ENCODE results near the gene STAT4.

STAT4 gene

DNA sequence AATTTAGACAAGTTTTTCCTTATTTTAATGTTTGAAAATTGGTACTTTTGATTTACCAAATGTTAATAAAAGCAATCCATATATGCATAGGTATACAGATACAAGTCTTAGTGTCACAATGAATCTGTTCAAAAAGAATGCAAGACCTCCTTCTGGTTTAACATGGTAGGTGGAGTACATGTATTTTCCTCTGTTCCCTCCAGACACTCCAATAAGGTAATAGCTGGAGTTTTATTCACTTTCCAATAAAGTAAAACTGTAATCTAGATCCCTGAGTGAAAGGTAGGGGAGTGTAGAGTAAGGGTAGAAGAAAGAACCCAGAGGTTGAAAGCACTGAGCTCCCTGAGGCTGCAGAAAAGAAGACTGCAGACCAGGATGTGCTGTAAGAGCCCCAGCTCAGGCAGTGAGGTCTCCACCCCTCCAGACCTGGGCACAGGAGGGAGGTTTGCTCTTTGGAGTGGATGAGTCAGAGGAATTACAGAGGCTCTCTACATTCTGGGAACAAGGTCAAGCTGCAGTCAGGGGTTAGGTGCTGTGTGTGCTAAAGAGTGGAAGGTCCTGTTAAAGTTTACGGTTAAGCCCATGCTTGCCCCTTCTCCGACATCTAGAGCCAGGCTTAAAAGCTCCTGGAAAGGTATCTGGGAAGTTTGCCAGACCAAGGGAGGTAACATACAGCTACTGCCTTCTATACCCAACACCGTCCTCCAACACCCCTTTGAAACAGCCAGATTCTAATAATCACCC, 109.2 kb downstream of the STAT4 start:
- DNase-seq (ENCODE audit: low read depth) = no peak

DNA sequence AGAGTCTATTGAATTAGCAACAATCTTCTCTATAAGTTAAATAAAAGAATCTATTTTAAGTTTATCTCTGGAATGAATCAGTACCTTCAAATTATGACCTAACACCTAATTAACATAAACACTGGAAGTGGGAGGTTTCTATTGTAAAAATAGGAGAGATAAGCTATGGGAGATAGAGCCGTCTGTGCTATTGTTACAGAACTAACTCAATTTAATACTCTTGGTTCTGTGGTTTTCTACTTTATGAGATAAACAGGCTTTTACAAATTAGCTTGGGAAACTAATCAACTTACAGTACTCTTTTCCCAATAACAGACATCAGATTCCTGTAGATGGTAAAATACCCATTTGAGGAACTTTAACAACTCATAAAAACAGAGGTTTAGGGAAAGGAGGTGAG, 111.2 kb downstream of the STAT4 start:
- no peak for DNase-seq (ENCODE audit: low read depth)

DNA sequence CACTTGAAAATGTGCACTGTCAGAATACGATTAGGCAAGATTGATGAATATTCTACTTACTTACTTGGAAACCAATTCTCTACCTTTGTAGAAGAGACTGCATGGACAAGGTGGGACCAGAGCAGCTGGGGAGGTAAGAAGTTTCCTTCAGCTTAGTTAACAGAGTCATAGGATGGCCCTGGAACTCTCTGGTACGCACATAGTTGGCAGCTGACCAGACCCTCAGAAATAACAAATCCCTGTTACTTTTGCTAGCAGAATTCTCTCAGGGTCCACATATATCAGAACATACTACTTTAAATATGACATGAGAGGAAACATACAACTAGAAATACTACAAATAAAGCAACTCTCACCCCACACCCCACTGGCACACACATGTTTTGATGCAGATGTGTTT, 112.1 kb downstream of the STAT4 start:
- no peak for DNase-seq (ENCODE audit: low read depth)

DNA sequence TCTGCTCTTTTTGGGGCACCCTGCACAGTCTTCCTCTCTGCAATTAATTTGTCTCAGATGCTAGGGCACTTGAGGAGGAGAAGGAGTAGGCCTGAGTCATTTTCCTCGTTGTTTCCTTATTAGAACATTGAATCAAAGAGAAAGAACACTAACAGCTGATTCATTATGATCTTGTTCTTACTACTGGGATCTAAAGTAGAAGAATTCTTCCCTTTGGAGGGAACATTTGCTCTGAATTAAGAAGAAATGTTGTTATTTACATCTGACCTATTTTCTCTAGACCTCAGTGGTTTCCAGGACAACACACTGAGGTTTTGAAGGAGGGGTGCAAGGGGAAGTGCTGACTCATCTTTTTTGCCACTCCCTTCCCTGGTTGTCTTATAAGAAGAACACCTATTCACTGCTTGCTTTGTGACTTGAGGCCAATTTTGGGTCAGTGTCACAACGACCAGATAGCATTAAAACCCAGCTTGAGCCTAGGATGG, 112.5 kb downstream of the STAT4 start:
- DNase-seq (ENCODE audit: low read depth) = no peak

DNA sequence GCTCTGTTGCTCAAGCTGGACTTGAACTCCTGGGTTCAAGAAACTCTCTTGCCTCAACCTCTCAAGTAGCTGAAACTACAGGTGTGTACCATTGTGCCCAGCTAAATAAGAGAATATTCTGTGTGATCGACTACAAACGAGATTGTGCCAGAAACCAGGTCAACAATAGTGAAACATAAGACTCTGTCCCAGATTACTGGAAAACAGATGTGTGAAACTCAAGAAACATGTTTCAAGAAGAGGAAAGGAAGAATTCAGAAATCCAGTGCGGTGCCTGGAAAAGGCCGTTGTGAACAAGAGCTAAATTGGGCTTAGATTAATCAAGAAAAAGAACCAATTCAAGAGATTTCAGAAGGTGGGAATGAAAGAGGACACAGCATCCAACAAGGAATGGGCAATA, 113.4 kb downstream of the STAT4 start:
- DNase-seq (ENCODE audit: low read depth) = no peak

DNA sequence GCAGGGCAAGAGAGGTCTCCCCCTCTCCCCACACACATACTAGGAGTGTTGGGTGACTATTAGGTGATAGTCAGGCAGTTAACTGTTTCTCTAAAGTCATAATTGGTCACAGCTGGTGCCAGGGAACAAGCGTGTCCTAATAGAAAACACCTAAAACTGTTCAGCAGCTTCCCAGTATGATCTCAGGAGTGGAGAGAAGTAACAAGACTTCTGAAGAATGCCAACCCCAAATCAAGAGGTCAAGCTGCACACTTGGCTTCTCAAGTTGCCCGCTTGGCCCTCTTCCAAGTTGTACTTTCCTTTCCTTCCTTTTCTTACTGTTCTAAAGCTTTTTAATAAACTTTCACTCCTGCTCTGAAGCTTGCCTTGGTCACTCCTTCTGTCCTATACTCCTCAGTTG, 114.4 kb downstream of the STAT4 start:
- DNase-seq (ENCODE audit: low read depth) = no peak

DNA sequence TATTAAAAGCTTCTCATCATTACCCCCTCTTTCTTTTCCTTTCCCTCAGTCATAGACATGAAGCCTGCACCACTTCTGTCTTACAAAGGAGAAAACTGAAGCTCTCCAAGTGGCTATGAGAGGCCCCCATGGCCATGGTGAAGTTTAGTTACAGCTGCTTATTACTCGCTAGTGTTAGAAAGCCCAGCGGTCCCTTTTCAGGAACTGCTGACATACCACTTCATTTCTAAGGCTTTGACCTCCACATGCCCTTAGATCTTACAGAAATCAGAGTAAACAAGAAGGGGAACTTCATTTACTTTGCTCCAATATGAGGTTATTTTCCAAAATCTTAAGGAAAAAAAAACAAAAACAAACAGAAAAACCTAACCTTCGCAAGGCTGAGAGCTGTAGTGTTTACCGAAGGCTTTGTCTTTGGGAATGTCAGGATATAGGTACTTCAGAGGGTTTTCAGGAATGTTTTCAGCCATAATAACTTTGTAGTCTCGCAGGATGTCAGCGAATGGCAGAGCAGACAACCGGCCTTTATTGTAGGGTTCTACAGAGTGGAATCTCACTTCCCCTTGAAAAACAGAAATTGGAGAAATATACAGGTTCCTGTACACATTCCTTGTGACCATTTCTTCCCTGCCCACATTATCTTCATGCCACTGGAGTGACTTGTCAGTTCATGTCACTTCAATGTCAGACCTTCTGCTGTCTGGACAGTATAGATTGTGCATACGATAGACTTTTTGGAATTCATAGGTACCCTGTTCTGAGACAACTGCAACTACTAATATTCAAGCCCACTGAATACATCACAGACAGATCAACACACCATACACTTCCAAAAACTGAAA, 118.0 kb downstream of the STAT4 start:
- no peak for DNase-seq (ENCODE audit: low read depth)

DNA sequence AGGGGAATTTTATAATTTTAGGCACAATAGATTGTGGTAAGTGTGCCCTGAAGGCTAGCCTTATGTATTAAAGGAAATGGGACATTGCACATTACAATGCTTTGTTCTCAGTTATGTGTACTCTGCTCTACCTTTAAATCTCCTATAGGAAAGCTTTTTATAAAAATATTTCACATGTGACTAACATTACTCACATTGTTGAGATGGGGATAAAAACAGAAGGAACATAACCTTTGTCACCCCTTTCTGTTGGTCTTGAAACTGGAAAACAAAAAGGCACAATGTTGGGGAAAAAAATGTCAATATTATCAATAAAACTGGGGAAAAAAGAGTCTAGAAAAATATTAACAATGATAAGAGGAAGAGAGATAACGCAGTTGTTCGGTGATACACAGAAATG, 119.5 kb downstream of the STAT4 start:
- DNase-seq (ENCODE audit: low read depth) = no peak

DNA sequence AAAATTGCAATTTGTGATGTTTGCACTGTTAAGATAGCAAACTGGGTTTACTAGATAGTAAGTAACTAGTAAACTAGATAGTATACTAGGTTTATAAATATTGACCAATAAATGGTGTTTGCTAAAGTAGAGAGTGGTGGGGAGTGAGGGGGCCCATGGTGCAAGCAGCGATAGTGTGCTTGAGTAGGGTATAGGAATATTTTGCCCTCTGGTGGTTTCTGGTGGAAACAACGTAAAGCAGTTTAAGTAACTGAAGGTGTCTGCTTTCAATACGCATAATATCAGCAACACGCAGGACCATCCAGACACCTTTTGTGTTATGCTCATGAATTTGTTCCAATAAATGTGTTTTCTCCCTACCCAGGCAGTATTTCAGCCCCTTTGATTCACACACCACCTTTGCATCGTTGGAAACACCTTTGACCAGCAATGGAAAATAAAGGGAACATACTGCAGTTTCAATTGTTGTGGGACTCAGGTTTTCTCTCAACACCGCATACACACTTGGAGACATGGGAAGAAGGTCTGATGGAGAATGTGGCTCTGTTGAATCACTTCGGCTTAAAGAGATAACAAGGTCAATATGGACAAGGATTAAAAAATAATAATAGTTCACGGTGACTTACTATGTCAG, 120.2 kb downstream of the STAT4 start:
- DNase-seq (ENCODE audit: low read depth) = no peak

DNA sequence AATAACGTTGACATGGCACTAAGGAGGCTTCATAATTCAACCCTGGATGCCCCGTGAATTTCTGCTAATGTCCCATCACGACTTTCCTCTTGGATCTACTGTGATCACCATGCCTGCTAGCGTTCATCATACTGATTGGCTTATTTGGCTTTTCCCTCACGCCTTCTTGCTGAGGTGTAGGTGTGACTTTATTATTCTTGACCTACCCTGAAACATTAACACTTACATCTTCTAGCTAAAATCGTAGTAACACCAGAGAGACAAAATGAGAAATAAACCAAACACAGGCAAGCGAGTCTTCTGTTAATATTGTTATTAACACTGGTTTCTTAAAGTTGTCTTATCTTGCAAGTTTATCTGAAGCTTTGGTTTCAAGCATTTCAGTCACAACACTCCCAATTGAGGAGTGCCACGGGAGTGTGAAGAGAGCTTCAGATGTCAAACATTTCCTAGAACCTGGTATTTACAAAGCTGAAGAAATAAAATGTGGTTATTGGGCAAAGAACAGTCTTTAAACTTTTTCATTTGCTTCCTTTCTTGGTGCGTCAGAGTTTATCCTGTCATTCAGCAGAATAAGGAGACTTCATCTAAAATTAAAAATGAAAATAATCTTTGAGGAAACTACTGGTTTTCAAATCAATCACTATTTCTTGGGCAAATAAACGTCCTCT, 121.4 kb downstream of the STAT4 start:
- no peak for DNase-seq (ENCODE audit: low read depth)

DNA sequence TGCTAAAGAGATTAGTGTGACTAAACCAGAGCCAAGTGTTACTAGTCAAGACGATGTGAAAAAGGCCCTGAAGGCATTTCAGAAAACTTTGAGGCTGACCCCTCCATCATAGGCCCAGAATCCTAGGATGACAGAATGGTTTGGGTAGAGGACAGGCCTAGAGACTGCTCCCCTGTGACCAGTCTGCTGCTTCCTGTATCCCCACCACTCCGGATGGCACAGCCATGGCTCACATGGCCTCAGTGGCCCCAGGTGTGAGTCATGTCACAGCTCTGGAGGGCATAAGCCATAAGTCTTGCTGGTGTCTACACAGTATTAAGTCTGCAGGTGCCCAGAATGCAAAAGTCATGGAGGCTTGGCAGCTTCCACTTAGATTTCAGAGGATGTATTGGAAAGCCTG, 124.4 kb downstream of the STAT4 start:
- DNase-seq (ENCODE audit: low read depth) = no peak

DNA sequence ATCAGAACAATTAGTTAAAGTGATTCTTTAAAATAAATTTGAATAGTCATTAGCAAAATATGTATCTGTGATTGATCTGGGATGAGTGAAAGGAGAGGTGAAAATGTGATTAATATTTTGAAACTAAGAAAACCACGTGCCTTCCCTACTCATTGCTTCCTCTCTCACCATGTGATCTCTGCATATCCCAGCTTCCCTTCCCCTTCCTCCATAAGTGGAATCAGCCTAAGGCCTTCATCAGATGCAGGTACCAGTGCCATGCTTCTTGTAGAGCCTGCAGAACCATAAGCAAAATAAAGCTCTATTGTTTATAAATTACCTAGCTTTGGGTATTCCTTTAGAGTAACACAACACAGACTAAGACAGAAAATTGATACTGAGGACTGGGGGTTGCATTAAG, 125.7 kb downstream of the STAT4 start:
- no peak for DNase-seq (ENCODE audit: low read depth)

DNA sequence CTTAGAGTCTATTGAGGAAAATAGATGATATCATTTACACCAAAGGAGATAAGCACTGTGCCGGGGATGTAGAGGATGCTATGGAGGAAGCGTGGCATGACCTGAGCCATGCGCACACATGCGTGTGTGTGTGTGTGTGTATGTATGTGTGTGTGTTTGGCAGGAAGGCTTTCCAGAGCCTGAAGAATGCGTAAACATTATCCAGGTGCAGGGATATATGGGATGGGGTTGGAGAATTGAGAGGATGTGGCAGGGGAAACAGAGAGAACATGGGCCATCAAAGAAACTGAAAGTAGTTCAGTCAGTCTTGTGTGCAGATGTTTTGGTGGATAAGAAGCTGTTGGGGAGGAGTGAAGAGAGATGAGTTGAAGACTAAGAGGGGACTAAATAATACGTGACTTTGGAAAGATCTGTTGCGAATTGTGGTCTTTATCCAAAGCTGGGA, 127.5 kb downstream of the STAT4 start:
- no peak for DNase-seq (ENCODE audit: low read depth)

DNA sequence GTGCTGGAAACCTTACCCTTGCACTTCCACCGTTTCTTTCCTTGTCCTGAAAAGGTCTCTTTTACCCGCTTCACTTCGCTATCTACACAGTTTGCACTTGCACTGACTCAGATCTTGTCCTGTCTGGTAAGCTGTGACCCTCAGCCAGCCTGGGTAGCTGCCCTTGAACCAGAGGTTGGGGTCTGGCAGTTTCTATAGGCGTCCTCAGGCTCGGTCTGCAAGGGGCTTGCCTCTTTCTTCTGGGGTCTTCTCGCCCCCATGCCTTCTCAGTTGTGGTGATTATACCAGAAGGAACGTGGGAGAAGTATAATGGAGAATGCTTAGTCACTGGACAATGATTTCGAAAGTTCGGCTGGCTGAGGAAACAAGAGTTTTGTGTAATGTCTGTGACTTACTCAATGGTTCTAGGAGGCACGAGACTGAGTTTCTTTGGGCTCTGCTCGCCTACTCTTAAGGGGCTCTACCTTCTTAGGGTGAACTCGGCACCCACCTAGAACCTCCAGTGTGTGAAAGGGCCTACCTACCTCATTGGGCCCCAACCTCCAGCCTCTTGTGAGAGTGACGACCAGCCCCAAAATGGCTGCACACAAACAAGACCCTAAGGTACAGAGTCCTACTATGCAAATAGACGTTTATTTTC, 129.9 kb downstream of the STAT4 start:
- peak; percentile 21 for DNase-seq (ENCODE audit: low read depth)

DNA sequence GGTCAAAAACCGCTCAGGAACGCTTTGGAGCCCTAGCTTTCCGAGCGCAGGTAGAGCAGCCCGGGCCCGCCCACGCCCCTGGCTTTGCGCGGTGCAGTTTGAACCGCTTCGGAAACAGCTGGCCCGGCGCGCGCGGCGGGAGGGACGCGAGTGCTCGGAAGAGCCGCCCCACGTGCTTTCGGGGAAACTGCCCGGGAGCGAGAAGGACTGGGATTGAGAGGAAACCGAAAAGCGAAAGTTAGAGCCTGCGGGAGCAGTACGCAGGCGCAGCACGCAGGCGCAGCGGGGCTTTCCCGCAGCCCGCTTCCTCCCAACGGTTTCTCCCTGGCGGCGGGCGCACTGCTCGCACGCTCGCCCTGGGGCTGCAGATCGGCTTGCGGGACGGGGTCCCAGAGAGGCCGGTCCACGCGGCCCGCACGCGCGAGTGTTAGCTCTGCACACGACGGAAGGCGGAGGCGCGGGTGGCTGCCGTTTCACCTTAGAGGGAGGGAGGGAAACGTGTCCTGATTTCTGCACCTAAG, 130.5 kb downstream of the STAT4 start:
- peak; percentile 91 for DNase-seq (ENCODE audit: low read depth)

DNA sequence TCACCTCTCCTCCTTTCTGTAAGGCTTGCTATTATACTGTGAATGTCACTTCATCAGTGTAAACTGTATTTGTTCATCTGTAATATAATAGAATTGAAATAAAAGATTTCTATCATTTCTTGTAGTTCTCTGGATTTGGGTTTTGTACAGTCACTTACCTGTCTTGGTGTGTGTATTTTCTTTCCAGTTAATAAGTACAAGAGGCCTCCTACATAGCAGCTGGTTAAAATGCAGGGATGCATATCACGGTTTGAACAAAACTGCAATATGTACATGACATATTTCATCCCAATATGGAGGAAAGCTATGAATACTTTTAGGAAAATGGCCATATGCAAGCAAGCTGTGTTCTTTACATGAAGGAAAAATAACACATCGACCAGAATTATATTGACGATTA, 131.4 kb downstream of the STAT4 start:
- DNase-seq (ENCODE audit: low read depth) = no peak

DNA sequence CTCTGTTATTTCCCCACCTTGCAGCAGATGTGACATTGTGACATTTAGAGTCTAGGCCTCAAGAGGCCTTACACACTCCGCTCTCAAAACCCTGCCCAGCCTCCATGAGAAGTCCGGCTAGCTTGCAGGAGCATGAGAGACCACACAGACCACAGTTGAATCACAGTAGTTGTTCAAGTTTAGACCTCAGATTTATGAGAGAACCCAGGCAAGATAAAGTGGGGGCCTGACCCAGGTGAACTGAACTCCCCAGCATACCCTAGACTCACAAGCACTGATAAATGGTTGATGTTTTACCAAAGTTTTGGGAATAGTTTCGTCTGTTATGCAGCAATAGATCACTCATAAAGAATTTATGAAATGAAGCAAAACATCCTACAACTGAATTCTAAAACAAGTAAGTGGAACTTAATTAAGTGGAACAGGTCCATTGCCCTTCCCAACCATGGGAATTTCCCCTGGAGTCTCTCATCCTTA, 132.1 kb downstream of the STAT4 start:
- DNase-seq (ENCODE audit: low read depth) = no peak

DNA sequence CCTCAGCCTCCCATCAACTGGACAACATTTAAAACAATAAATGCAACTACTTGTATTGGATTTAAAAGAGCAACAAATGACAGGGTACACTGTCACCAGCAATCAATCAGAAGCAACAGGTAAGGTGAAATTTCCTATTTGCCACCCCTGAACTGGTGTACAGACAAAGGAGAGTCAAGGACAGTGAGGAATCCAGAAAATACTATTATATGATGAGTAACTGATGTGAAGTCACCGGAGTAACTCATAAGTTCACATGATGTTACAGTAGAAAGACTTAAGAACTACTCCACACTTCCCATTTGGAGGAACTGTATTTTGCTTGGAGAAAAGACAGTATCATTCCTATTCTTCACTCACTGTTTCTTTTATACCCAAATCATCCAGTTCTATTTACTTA, 132.7 kb downstream of the STAT4 start:
- DNase-seq (ENCODE audit: low read depth) = no peak

DNA sequence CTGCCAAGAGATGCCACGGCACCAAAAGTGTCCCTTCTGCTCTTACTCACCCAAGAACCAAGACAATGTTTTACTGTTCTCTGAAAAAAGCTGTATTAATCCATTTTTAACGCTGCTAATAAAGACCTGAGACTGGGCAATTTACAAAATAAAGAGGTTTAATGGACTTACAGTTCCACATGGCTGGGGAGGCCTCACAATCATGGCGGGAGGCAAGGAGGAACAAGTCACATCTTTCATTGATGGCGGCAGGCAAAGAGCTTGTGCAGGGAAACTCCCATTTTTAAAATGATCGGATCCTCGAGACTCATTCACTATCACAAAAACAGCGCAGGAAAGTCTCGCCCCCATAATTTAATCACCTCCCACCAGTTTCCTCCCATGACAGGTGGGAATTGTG, 135.0 kb downstream of the STAT4 start:
- DNase-seq (ENCODE audit: low read depth) = no peak

DNA sequence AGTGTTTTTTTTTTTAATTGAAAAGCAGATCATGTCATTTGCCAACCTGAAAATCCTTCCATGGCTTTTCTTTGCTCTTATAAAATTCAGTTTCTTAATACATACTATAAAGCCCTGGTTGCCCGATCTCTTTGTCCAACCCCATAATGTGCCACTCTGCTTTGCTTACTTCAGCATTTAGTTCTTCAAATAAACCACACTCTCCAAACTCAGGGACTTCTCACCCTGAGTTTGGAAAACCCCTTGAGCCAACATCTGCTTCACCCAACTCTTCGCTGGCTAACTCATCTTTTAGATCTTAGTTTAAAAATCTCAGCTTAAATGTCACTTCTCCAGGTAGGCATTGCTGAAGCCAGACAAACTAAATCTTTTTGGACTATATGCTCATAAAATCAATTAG, 135.6 kb downstream of the STAT4 start:
- DNase-seq (ENCODE audit: low read depth) = no peak

DNA sequence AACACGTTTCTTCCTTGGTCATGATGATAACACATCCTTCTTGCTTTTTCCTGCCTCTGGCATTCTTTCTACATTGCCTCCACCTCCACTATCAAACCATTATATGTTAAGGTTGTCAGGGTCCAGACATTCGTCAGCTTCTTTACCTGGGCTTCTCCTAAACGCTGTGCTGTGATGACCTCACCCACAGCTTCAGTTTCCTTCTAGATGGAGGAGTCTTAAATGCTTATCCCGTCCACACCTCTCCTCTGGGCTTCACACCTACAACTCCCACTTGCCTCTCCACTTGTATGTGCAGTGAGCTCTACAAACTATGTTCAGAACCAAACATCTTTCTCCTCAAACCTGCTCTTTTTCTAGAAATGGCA, 136.2 kb downstream of the STAT4 start:
- DNase-seq (ENCODE audit: low read depth) = no peak
